Thoracic aorta endothelial cell (primary cell): ENCODE results near the gene ZNF28. TPM values are rescaled to one million over a fixed set of nuclear protein-coding genes. Genes with fewer than 3 reads are reported as not detected.

Source experiments
- total RNA-seq: library from RNA; depleted of rRNA; stranded (reverse); fragments of >200 nt; gene quantifications from 2 replicates; pipeline ENCODE4 v1.2.3, GENCODE V29; 2012

ZNF28 gene
- 14.6 and 16.6 TPM in 2 replicates for total RNA-seq

GRCh38 chr19:52821204-52821960, at the start of gene ZNF28:
Gene ZNF28 (minus strand): TSS chr19:52821633. CDS start chr19:52817958, 3,675 bp downstream.

GRCh38 chr19:52857378-52858191, 36.2 kb upstream of the ZNF28 start, which contains the start of gene ZNF468:
Gene ZNF468 (minus strand): TSS chr19:52857619. CDS start chr19:52854272, 3,347 bp downstream.

GRCh38 chr19:52786464-52787354, 34.7 kb downstream of the ZNF28 start, which contains the start of gene ZNF600:
Gene ZNF600 (minus strand): TSS chr19:52786791. CDS start chr19:52778888, 7,903 bp downstream.

Other genes starting within 250 kb of the ZNF28 start
- gene ZNF83, start 183.3 kb downstream of the ZNF28 start, total RNA-seq = 47.5 and 53.6 TPM in 2 replicates
- 18.7 and 18.9 TPM in 2 replicates for gene ZNF611, start 86.6 kb downstream of the ZNF28 start, total RNA-seq
- gene ZNF600, start 34.8 kb downstream of the ZNF28 start, total RNA-seq = 6.7 and 7.4 TPM in 2 replicates
- gene ZNF468, start 36.0 kb upstream of the ZNF28 start, total RNA-seq = 19.0 and 27.3 TPM in 2 replicates
- gene ZNF320, start 76.0 kb upstream of the ZNF28 start, total RNA-seq = 7.8 and 10.9 TPM in 2 replicates
- gene ZNF888, start 101.8 kb upstream of the ZNF28 start, total RNA-seq = 3.7 and 5.0 TPM in 2 replicates
- 9.3 and 9.6 TPM in 2 replicates for gene ZNF816, start 141.2 kb upstream of the ZNF28 start, total RNA-seq
- not detected in 2 replicates for gene ERVV-1, start 192.3 kb upstream of the ZNF28 start, total RNA-seq
- not detected in 2 replicates for gene ERVV-2, start 223.1 kb upstream of the ZNF28 start, total RNA-seq